Stimulated activated CD8-positive, alpha-beta memory T cell treated with anti-CD3 and anti-CD28 coated beads, Interleukin-12 subunit alpha, Interleukin-12 subunit beta, amount 100 ng/mL, for 24 hours (primary cell): ENCODE results near the gene GRXCR1.

ENCODE experiments used
- DNase-seq: peaks from one replicate; pipeline ENCODE4 v3.0.0-alpha.2; 2020; ENCODE audit errors: extremely low read depth

GRXCR1 gene

DNA sequence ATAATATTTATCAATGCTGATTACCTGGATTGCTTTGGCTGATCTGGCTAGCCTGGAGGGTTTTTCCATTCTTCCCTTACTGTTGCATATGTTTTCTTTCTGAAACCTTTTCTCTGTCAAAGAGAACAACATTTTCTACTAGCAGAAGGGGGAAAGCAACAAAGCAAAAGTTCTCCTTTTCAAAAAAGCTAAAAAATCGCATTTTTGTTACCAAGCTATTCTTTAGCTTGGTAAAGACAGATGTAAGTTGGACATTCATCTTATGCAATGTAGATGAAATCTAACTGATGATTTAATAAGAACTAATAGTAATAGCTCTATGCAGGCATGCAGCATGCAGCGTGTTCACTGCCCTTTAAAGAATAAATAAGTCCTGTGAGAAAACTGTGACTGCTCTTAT, at the start of gene GRXCR1:
Gene GRXCR1, plus strand, starts transcription at position 301 of the 400 bp plus-strand sequence. CDS start 554 bp downstream, outside the sequence.
- no peak for DNase-seq

DNA sequence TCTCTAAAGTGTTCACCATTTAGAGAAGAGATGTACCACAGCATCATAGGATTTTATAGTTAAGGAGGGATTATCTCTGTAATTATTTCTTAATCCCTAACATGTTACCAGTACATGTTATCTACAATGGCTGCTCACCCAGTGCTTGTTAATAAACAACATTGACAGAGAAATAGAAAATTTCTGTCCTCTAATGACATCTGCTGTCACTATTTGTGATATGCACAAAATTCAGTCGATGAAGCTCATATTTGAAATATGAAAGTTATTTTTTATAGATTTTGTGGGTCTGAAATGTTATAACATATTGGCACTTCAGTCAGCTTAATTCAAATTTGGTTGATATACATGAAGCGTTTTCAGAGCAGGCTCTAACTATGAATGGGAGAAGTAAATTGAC, 48.8 kb upstream of the GRXCR1 start:
- DNase-seq, result no peak

DNA sequence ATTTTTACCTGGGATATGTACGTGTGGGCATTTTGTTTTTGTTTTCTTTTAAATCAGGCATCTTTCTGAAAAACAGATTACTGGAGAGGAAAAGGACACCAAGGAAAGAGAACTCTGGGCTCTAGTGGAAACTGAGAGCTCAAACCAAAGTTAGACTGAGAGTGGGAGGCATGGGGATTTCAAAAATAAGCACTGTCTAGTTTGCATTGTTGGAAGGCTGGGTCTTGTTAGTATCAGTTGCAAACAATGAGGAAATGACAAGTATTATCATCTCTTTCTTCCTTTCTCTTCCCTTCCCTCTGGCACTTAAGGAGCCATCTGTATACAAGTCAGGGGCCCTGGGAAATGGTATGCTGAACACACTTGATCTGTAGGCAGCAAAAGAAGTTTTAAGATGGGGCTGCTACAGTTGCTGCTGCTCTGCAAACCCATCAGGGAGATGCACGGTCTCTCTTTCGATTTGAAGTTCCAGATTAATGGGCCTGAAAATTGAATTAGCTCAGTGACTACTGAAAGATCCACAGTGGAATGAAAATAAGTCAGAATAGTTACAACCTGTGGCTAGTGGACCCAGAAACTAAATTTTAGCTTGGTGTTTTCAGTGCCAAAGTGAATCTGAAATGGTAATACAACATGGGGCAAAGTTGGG, 48.0 kb upstream of the GRXCR1 start:
- no peak for DNase-seq

DNA sequence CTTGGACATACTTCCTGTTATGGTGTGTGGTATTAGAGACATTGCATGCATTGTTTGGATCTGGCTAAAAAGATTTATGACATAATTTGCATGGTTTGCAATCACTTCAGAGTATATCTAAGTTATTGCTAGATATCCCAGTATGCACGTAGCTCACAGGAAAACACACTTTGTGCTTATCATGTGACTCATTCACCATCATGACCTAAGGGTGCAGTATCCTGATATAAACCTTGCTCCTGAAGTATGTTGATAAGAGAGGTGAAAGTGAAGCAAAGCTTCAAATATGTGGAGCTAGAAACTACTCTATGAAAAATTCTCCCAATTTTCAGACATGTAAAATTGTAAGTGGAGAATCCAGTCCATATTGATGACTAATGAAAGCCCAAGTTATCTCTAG, 46.9 kb upstream of the GRXCR1 start:
- DNase-seq, result no peak

DNA sequence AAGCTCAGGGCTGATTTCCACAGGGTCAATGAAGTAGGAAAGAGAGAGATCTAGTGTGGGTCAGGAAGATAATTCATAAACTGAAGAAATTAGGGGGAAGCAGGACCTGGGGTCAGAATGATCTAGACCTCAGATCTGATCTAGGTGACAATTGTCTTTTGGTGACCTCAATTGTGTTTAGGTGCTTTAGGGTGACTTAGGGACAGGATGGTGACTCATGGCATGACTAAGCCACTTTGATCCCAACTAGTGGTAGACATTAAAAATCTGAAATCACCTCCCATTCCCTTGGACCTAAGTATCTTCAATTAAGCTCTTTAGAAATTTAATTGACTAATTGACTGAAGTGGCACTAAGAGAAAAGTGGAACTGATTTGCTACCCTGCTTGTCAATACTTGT, 36.7 kb upstream of the GRXCR1 start:
- DNase-seq, result no peak

DNA sequence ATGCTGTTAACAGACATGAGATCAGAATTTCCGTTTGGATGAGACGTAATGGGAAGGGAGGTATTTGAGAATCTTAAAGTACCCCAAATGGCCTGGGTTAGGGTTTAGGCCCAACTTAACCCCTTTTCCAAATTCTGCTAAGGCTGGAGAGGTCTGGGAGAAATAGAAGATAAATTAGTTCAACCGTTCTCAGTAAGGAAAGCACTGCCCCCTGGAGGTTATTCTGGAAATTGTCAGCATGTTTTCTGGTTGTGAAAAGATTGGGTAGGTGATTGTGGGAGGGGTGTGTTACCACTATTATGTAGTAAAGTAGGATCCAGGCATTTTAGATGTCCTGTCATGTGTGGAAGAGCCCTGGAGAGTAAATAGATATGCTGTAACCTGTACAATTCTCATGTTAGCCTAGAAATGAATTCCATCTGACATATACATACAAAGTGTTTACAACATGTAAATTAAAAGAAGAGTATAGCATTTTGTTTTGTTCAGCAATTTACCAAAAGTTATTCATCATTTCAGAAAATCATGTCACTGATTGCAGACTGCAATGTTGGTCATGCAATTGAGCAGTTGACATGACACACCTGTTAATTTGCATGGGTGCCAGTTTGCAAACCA, 26.8 kb upstream of the GRXCR1 start:
- DNase-seq, result no peak

DNA sequence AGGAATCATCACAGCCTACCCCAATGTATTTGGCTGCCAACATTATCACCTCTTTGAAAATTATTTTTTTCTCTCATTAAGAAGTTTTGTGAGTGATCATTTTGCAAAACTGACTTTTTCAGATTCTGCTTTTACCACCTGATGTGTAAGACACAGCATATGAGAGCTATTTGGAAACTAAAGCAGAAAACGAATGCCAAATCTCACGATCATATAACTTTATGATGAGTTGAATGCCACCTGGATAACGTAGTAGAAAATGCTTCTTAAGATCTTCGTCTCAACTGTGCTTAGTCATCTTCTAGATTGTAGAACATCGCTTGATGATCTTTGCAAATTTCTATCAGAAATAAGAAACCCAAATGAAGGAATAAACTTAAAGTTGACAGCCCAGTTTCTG, 21.3 kb upstream of the GRXCR1 start:
- DNase-seq, result no peak

DNA sequence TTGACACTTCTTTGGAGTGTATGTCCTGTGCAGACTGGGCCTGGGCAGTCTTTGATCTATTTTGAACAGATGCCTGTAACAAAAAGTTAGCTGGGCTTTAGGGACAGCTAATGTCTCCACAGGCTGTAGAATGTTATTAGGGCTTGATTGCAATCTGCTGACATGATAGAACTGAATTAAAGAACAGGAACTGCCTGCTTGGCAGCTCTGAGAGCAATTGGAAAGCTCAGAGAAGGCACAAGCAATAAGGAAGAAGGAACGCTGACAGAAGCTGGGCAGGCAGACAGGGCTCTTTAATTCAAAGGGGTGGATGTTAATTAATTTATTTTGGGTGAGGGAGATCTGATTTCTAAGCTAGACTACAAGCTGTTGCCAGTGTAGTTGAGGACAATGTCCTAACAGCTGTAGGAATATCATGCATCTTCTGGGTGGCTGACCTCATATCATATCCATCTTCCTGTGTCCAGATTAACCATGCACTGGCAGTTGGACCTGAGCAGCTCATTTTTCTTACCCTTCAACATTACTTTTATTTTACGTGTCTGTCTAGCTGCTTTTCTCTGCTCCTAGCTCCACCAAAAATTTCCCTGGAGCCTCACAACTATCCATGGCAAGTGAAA, 20.7 kb upstream of the GRXCR1 start:
- DNase-seq, result no peak

DNA sequence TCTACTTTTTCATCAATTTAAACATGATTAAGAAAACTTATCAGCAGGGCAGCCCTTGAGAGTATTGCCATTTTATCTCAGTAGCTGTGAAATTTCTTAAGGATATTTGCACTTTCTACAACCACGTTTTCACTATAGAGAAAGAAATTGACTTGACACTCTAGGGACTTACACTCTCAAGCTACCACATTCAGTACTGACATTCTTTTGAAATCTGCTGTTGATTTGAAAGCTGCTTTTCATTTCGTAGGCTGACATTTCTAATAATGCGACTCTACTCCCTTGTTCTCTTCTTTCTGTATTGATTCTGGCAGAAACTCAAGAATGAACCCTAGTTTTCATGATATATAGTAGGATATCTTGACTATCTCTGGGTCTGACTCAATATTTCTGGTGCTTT, 13.7 kb upstream of the GRXCR1 start:
- no peak for DNase-seq

DNA sequence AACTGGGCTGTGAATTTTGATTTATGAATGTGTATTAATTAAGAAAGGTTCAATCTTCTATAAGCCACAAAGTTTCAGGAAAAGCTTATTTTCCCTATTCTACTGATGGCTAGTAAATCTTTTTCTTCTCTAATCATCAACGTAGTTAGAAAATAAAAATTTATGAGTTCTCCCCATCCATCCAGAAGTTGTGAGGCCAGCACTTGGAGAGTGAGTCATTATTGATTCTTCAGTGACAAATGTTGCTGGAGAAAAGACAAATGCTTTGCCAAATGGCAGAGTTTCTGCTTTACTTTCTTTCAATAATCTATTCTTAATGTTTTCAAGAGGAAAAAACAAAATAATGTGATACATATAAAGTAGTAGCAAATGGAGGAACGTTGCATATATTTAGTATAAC, 11.3 kb upstream of the GRXCR1 start:
- DNase-seq, result no peak

DNA sequence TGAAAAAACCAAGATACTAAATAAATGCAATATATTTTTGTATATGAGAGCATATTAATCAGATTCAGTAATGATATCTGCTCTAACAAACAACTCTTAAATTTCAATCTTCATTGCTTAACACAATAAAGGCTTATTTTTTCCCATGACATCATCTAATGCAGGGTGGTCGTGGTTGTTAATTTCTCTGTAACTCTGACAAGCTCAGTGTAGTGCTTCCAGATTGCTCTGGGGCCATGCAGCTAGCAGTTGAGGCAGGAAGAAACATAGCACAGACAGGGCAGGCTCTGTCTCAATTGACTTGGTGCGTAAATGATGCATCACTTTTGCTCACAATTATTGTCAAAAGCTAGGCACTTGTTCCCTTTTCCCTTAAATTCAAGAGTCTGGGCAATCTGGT, 869 bp upstream of the GRXCR1 start:
- no peak for DNase-seq

DNA sequence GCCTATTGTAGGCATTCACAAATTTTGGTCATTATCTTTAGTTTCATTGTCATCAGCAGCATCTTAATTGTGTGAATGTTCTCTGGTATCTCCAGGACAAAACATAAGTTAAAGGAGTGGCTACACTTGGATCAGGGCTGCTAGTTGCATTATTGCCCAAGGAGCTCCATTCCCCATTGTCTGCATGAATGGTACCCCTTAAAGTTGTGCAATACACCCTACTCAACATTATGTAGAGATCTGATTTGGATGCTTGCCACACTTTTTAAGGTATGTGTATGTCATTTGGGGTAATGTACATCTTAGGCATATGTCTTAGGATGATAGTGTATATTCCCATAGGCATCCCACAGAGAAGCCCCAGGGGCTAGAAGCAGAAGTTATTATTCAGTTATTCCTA, 2.9 kb downstream of the GRXCR1 start:
- DNase-seq, result no peak

DNA sequence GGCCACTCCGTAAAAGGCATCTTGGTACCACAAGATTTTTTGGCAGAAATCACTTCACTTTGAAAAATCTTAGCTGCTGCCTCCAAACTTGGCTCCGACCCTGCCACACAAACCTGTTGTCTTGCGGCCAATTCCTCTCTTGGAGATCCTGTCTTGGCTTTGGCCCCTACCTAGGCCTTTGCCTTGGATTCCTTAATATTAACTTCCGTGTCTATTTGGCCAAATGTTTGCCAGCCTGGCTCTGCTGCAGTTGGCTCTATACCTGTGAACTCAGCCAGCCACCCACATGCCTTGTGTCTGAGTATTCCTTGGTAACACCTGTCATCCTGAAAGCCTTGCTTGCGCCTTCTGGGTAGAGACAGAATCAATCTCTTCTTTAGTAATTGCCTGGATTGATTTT, 12.5 kb downstream of the GRXCR1 start:
- no peak for DNase-seq

DNA sequence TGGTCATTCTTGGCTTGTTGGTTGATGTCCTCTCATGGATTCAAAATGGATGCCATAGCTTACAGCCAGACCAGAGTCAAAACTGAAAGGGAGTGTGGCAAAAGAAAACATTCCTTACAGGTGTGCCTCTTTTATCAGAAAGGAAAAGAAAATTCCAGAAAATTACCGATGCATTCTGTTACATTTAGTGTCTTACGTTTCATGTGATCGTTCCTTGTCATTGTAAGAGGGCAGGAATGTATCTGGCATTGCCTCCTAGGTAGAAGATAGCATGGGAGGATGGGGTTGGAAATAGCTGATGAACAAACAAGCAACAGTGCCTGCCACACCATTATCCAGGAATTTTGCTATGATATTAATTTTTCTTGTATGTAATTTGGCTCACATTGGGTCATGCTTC, 13.1 kb downstream of the GRXCR1 start:
- DNase-seq, result no peak

DNA sequence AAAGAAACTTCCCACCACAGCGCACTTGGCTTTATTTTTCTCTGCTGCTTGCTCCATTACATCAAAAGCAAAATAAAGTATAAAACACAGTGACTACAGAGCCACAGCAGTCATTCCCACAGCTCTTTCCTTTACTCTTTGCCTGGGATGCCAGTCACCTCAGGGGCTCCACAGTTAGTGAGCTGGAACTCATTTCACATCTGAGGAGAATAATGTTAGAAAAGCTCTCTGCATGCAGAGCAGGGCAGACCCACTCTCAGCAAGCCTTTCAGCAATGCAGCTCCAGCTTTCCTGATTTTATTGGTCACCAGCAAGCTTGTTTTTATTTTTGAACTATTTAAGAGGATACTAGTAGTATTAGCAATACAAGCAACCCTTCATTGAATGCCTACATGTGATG, 13.8 kb downstream of the GRXCR1 start:
- DNase-seq, result no peak

DNA sequence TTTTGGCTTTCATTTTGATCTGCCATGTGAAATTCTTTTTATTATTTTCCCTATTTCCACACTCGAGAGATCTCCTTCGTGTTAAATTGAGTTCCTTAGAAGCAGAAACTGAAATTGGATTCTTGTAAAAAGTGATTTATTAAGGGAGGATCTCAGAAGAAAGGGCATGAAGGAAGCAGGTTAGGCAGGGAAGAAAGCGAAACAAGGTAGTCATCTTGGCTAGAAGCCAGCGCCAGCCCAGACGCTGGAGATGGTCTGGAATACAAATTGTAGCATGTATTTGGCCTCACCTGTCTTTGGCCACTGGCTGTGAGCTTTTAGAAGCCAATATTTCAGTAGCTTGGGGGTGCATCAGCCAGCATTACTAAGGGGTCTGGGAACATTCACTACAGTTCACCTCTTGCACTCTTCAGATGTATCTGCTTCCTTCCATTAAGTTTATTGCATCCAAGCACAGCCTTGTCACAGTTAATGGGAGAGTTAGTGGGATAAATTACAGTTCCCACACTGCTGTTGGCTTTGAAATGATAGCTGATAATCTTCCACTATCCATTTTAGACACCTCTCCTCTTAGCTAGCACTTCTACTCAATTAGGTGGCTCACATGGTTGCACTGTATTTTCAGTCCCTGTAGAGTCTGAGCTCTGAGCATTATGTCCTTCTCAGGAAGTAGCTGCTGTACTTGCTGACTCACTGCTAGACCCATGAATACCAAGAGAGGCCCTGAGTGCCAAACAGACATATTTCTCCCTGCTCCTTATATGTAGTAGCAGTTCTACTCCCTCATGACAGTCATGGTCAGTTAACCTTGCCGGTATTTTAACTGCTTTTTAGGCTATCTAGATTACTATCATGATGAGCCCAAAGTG, 14.6 kb downstream of the GRXCR1 start:
- DNase-seq, result no peak

DNA sequence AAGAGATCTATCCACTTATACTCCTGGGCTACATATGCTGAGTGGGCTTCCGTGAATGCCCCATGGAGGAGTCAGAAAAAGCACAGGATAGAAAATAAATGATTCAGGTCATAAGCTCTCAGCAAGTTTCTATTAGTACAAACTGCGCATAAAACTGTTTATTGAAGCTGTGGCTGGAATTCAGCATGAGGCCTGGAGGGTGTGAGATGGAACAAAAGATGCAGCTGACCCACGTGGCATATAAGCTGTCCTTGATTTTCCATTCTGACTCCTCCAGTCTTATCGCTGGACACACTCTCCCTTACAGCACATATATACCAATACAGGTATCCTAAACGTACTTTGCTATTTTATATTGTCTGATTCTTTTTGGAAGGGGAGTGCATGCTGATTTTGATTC, 17.9 kb downstream of the GRXCR1 start:
- no peak for DNase-seq

DNA sequence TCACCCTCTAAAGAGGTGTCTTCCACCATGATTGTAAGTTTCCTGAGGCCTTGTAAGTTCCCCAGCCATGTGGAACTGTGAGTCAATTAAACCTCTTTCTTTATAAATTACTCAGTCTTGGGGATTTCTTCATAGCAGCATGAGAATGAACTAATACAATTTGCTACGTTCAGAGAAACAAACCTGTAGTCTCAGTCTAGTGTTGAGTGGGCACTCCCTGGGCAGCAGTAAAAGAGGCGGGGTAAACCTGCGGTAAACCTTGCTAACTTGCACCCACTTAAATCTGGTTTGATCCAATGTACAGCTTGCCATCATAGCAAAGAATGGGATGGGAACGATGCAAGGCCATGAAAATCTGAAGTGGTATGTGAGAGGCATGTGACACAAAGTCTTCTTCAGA, 22.4 kb downstream of the GRXCR1 start:
- DNase-seq, result no peak

DNA sequence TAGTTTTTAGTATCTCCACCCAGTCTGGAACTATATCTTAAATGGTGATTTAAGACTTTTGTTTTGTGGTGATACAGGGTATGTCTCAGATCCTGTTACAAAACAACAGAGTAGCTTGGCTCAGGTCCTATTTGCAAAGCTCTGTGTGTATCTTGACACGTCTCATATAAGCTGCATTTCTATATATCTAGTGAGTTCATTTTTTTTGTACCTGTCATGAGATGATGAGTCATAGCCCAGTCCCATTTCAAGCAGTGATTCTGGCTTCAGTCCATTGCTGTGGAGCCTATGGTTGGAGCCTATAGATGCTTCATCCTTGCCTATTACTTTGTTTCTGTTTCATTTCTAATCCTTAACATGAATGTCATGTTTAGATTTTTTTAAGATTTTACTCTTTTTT, 23.0 kb downstream of the GRXCR1 start:
- no peak for DNase-seq

DNA sequence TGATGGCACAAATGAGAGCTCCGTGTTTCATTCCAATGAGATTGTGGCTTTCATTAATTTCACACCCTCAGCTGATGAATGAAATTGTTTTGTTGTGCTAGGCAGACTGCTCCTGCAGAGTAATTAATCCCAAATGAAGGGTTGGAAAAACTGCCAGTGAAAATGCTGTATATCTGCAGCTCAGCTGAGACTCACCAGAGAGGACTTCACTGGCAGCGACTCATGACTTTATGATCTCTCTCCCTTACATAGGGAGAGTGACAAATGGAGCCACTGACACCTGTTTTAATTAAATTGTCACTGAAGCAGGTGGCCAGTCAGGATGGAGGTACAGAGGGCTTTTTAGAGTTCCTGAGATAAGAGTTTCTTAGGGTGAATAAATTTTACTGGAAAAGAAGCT, 24.8 kb downstream of the GRXCR1 start:
- no peak for DNase-seq

DNA sequence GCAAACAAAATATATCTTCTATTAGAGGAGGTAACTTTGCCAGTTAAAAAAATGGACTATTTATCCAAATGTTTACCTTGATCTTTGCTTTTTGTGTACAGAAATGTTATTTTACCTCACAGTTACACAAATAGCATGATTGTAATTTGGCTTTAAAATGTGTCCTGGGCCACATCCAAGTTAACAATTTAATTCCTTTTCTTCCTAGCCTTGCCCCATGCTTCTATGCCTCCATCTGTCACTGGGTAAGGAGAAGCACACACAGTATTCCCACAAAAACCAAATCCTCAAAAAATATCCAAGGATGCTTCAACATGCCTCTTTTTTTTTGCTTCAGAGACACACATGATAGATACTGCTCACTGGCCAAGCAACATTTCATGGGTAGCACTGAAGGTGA, 30.9 kb downstream of the GRXCR1 start:
- no peak for DNase-seq

DNA sequence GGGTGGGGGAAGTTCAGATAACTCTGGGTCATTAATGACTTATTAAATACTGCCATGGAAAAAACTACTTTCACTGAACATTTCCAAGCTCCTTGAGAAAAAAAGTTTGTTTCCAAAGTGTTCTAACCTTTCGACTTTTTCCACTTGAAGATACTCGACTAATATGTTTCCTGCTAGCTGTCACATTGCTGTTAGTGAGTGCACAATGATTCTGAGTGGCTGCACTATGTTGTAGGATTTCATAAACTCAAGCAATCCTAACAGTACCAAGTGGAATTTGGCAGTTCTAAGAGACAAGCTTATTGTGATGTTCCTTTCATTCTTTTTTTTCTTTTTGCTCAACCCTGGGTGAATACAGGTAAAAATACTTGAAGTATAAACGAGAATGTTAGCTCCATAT, 33.4 kb downstream of the GRXCR1 start:
- no peak for DNase-seq

DNA sequence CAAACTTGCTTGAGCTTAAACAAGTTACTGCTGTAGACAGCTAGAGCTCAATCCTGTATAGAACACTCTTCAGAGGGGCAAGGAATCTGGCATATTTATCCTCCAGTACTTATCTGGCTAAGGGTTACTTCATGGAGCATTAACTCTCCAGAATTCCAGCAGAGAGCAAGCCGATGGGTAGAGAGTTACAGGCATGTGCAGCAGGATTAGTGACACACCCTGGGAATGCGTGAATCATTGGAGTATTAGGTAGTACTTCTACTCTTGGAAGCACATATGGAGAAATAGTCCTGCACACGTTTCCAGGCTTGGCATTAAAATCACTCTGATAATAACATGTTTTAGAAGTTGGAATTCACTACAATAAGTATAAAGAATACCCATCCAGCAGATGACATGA, 35.4 kb downstream of the GRXCR1 start:
- no peak for DNase-seq
